Epithelial cell of proximal tubule (primary cell): ENCODE measurements around the gene PCED1B. TPM values are rescaled to one million over a fixed set of nuclear protein-coding genes. Genes with fewer than 3 reads are reported as not detected.
A peak's percentile ranks its signal among the peaks of the same experiment; 100 is the strongest.

Experiments
- DNase-seq: peaks from one replicate; pipeline ENCODE4 v3.0.0-alpha.2; 2011; ENCODE audit warnings: low read depth
- H3K4me3 ChIP-seq: 2 replicates; pipeline ENCODE4 v1.5.1; 2011; ENCODE audit warnings: low read depth, mild to moderate bottlenecking, low read length
- total RNA-seq: library from RNA; depleted of rRNA; stranded (reverse); fragments of >200 nt; gene quantifications from 2 replicates; pipeline ENCODE4 v1.2.3, GENCODE V29; 2015
- TF ChIP-seq, protein P1 (sequence below): conservative IDR thresholded peaks from 2 replicates; pipeline ENCODE4 v1.5.1; 2012; ENCODE audit warnings: low read depth, mild to moderate bottlenecking, low read length

The PCED1B gene
- total RNA-seq, 1 donor from 2014 or later: 9.0 TPM

DNA sequence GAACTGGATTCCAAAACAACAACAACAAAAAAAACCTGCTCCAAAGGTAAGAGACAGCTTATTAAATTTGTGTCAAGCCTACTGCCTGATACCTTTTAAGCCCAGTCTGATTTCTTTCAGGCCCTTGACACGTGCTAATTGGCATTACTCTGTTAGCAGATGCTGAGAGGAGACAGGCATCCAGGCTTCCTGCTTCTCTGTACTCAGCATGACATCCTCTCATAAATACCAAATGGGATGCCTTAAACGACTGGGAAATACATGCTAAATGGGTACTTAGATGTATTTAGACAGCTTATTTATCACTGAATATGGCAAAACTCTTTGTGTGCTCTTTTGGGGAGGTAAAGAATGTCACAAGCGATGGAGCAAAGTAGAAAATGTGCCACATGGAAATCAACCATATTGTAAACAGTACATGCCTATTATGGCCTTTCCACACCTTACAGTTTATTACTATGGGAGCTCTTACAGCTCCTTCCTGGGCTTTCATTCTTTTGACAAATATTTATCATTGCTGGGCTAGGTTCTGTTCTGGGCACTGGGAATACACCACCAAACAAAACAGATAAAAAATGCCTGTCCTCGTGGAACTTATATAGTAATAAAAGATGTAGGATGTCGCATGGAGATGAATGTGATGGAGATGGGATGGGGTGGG, 11.5 kb upstream of the PCED1B start:
- DNase-seq: no peak
- no peak overlapping the region for H3K4me3 ChIP-seq
- TF ChIP-seq, protein P1, sequence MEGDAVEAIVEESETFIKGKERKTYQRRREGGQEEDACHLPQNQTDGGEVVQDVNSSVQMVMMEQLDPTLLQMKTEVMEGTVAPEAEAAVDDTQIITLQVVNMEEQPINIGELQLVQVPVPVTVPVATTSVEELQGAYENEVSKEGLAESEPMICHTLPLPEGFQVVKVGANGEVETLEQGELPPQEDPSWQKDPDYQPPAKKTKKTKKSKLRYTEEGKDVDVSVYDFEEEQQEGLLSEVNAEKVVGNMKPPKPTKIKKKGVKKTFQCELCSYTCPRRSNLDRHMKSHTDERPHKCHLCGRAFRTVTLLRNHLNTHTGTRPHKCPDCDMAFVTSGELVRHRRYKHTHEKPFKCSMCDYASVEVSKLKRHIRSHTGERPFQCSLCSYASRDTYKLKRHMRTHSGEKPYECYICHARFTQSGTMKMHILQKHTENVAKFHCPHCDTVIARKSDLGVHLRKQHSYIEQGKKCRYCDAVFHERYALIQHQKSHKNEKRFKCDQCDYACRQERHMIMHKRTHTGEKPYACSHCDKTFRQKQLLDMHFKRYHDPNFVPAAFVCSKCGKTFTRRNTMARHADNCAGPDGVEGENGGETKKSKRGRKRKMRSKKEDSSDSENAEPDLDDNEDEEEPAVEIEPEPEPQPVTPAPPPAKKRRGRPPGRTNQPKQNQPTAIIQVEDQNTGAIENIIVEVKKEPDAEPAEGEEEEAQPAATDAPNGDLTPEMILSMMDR: no peak

- TF ChIP-seq, protein P1: no peak
- H3K4me3 ChIP-seq: no peak overlapping the region
- DNase-seq: no peak
These were observed 10.9 kb upstream of the PCED1B start for GRCh38 chr12:47068539-47068938.

GRCh38 chr12:47070310-47070709, 9.1 kb upstream of the PCED1B start:
- DNase-seq: no peak
- TF ChIP-seq, protein P1: no peak
- no peak overlapping the region for H3K4me3 ChIP-seq

DNA sequence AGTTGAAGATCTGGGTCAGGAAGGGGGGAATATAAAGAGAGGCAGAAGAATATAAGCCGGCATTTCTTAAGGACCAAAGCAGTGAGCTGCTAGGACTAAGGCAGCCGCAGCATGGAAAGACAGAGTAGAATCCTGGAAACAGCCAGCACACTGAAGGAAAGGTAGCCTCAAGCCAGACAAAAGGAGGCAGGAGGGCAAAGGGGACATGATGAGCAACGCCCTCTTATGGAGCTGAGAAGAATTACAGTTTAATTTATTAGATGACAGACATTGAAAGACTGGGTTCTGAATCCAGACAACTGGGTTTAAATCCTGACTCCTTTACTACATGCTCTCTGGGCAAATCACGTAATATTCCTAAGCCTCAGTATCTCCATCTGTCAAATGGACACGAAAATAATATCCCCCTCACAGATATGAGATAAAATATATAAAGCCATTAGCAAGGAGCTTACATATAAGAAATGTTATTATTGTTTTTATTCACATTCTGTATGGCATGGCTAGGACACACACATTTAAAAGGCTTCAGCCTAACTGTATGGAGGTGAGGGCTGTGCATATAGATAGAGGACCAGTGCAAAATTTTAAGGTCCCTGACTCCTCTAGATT, 8.1 kb upstream of the PCED1B start:
- H3K4me3 ChIP-seq: no peak overlapping the region
- no peak for DNase-seq
- TF ChIP-seq, protein P1: peak; percentile 70

GRCh38 chr12:47073951-47074350, 5.5 kb upstream of the PCED1B start:
- no peak for DNase-seq
- TF ChIP-seq, protein P1: no peak
- H3K4me3 ChIP-seq: no peak overlapping the region

- DNase-seq: no peak
- no peak overlapping the region for H3K4me3 ChIP-seq
- TF ChIP-seq, protein P1: no peak
These were observed 4.7 kb upstream of the PCED1B start for GRCh38 chr12:47074757-47075156.
